Melanocyte of skin (primary cell): ENCODE measurements around the gene KLHDC9. TPM values are rescaled to one million over a fixed set of nuclear protein-coding genes. Genes with fewer than 3 reads are reported as not detected.

Experiments
- small RNA-seq, 2 donors: library from RNA; depleted of rRNA; stranded (forward); fragments of <200 nt; gene quantifications; one replicate each; pipeline ENCODE3, GENCODE V24; 2012
- total RNA-seq, 2 donors: library from RNA; depleted of rRNA; stranded (reverse); fragments of >200 nt; gene quantifications; 2 replicates each; pipeline ENCODE4 v1.2.3, GENCODE V29; 2012

KLHDC9 gene
- 1 to 10 TPM in 1 of 2 donors, under 1 TPM in 1; under 0.01 to 1.7 TPM for total RNA-seq

GRCh38 chr1:161098210-161099068, at the start of gene KLHDC9:
KLHDC9 (plus strand) TSS chr1:161098361; CDS start chr1:161098536, 175 bp downstream.

DNA sequence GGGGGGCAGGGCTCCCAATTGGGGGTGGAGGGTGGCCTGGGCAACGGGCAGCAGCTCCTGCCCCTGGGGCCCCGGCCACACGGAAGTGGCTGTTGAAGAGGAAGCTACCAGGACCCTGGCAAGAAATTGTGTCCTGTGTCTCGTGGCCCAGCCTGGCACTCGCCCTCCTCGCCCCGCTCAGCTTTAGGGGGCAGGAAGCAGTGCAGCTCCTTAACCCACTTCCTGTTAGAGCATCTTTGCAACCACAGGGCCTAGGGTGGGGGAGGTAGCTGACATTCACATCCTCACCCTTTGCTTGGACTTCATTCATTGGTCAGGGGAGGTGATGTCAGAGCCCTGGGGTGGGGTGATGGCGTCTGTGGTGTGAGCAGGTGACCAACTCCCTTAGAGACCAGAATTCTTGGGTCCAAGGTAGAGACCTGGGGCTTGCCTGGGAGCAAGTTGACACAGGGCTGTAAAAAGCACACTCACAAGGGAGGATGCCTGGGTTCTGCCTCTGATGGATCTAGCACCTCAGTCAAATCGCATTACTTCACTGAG, 28.4 kb upstream of the KLHDC9 start, which contains the start of gene ARHGAP30:
ARHGAP30 (minus strand) TSS at position 161 of the 540 bp plus-strand sequence. CDS start 267 bp downstream, outside the sequence.

GRCh38 chr1:161089251-161089924, 8.8 kb upstream of the KLHDC9 start, which contains the start of gene NECTIN4:
NECTIN4 (minus strand) TSS chr1:161089558; CDS start chr1:161089296, 262 bp downstream.

DNA sequence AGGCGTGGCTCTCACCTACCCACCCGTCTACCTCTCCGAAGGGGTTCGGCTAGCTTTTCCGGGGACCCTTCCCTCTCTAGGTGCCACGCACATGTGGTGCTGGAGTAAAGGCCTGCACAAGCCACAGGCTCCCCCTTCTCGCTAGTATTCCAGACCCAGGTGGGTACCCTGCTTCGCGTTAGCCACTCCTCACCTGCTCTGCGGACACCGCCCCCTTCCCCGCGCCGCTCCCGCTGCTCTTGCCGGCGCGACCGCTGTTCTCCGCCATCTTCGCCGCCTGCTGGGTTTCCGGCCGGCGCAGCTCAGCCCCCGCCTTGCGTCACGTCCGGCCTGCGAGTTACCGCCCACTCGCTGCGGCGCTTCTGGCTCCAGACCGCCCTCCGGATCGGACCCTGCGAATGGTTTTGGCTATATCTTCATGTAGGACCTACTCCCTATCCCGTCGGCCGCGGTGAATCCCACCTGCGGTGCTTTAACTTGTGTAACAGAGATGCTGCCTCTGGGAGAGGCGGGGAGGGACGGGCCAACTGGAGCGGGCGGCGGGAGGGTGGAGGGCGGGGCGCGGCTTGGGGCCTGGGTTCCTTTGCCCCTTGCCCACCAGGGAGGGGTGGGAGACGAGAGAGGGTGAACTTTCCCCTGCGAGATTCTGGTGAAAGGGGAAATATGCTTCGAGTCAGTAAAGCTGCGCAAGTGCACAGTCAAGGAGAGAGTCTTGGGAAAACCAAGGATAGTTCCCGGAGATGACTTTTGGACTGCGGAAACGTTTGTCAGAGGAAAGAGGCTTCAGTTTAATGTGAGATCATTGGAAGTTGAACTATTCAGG, 19.8 kb downstream of the KLHDC9 start, which contains the start of the genes NIT1 and PFDN2:
NIT1 (plus strand) TSS at position 347 of the 823 bp plus-strand sequence; CDS start at position 419, 72 bp downstream.
PFDN2 (minus strand) TSS at position 279 of the 823 bp plus-strand sequence; CDS start at position 268, 11 bp downstream.

DNA sequence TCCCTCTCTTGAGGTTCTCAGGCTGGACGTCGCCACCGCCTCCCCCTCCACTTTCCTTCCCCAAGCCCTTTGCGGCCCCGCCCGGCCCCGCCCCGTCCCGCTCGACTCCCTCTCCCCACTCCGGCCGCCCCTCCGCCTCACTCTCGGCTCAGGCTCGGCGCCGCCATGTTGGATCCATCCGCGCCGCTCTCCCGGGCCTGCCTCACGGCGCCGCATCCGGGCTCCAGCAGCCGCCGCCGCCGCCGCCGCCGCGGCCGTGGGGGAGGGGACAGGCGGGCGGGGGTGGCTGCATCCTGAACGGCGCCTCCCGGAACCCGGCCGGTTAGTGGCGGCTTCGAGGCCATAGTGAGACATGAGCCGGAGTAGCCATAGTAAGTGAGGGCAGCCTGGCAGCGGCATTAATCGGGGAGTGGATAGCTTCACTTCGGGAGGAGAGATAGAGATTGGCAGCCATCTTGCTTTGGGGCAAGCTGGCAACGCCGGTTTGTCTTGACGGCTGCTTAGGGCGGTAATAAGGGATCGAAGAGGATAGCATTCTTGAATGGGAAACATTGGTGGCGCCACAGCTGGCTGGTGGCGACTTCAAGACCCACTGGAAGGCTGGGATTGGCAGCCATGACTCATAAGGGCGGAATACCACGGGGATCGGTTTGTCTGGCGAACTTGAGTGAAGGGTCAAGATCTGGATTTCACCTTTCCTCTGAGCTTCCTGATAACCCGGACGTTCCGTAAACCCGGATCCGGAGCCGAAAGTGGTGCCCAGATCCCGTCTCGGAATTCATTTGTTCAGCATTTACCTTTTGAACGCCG, 34.5 kb downstream of the KLHDC9 start, which contains the start of gene DEDD:
DEDD (minus strand) TSS at position 258 of the 810 bp plus-strand sequence. CDS start 8,205 bp downstream, outside the sequence.

Small RNA genes within 50 kb of the gene (small RNA-seq; reads per million reads assigned to genes)
- 0 reads per million in 2 donors for gene RF01225

Other genes starting within 250 kb of the KLHDC9 start
- gene CD244, start 235.5 kb upstream of the KLHDC9 start, total RNA-seq = under 1 TPM in 1 of 2 donors, not detected in 1; 0.33 TPM
- gene ITLN1, start 213.2 kb upstream of the KLHDC9 start, total RNA-seq = not detected
- gene ITLN2, start 143.6 kb upstream of the KLHDC9 start, total RNA-seq = not detected
- gene F11R, start 77.2 kb upstream of the KLHDC9 start, total RNA-seq = 10 to 100 TPM; 13.4 to 47.0 TPM
- gene TSTD1, start 59.4 kb upstream of the KLHDC9 start, total RNA-seq = 1 to 10 TPM; 2.7 to 6.9 TPM
- gene USF1, start 52.4 kb upstream of the KLHDC9 start, total RNA-seq = 10 to 100 TPM; 75.0 to 92.9 TPM
- under 1 TPM in 1 of 2 donors, not detected in 1; under 0.01 TPM for gene ARHGAP30, start 28.5 kb upstream of the KLHDC9 start, total RNA-seq
- under 1 TPM in 1 of 2 donors, not detected in 1; 0.69 TPM for gene NECTIN4, start 8.8 kb upstream of the KLHDC9 start, total RNA-seq
- gene PFDN2, start 19.7 kb downstream of the KLHDC9 start, total RNA-seq = 10 to 100 TPM; 24.4 to 38.0 TPM
- gene NIT1, start 19.7 kb downstream of the KLHDC9 start, total RNA-seq = 10 to 100 TPM; 29.9 to 30.3 TPM
- gene DEDD, start 34.3 kb downstream of the KLHDC9 start, total RNA-seq = 10 to 100 TPM; 28.6 to 40.0 TPM
- gene UFC1, start 55.6 kb downstream of the KLHDC9 start, total RNA-seq = 10 to 100 TPM; 59.2 to 63.9 TPM
- gene USP21, start 61.1 kb downstream of the KLHDC9 start, total RNA-seq = 10 to 100 TPM in 1 of 2 donors, 1 to 10 TPM in 1; 9.0 to 12.0 TPM
- gene PPOX, start 68.1 kb downstream of the KLHDC9 start, total RNA-seq = 10 to 100 TPM; 11.4 to 14.7 TPM
- gene B4GALT3, start 79.1 kb downstream of the KLHDC9 start, total RNA-seq = 10 to 100 TPM; 27.3 to 29.9 TPM
- gene ADAMTS4, start 100.7 kb downstream of the KLHDC9 start, total RNA-seq = 10 to 100 TPM in 1 of 2 donors, 1 to 10 TPM in 1; 4.0 to 18.6 TPM
- 100 to 1,000 TPM; 137 to 170 TPM for gene NDUFS2, start 104.0 kb downstream of the KLHDC9 start, total RNA-seq
- under 1 TPM; 0.34 to 0.67 TPM for gene FCER1G, start 116.9 kb downstream of the KLHDC9 start, total RNA-seq
- not detected for gene APOA2, start 125.3 kb downstream of the KLHDC9 start, total RNA-seq
- 10 to 100 TPM; 17.9 to 20.0 TPM for gene TOMM40L, start 127.7 kb downstream of the KLHDC9 start, total RNA-seq
- not detected for gene NR1I3, start 139.8 kb downstream of the KLHDC9 start, total RNA-seq
- under 1 TPM; under 0.01 TPM for gene PCP4L1, start 160.4 kb downstream of the KLHDC9 start, total RNA-seq
- under 1 TPM; under 0.01 to 0.33 TPM for gene MPZ, start 211.6 kb downstream of the KLHDC9 start, total RNA-seq
- 10 to 100 TPM; 23.6 to 29.3 TPM for gene SDHC, start 216.0 kb downstream of the KLHDC9 start, total RNA-seq